GM23338 (cell line): ENCODE data around the gene CCDC6. TPM values are rescaled to one million over a fixed set of nuclear protein-coding genes. Genes with fewer than 3 reads are reported as not detected.

ENCODE experiments used
- ATAC-seq: fragments of 200-7000 bp; cut with Tn5 transposase; 3 replicates; pipeline ENCODE4 v1.9.1; 2020
- DNase-seq: peaks from one replicate; pipeline ENCODE4 v3.0.0-alpha.2; 2015; ENCODE audit warnings: low spot score
- H2AFZ ChIP-seq: fragments of 200-600 bp; sonication (generic); 2 replicates; pipeline ENCODE4 v1.8.0; 2016; ENCODE audit warnings: antibody characterized with exemption, mild to moderate bottlenecking, moderate library complexity
- H3F3A ChIP-seq: fragments of 200-600 bp; sonication (generic); replicated peaks from 2 replicates; pipeline ENCODE4 v1.8.0; 2017; ENCODE audit warnings: antibody characterized with exemption, mixed run types, low read depth
- H3K27ac ChIP-seq: fragments of 200-600 bp; sonication (generic); 2 replicates; pipeline ENCODE4 v1.6.1; 2016; ENCODE audit warnings: low read depth
- H3K27me3 ChIP-seq: fragments of 200-600 bp; sonication (generic); 2 replicates; pipeline ENCODE4 v1.8.0; 2016; ENCODE audit warnings: mild to moderate bottlenecking, mixed run types, moderate library complexity; ENCODE audit not compliant: insufficient read depth
- H3K36me3 ChIP-seq: fragments of 200-600 bp; sonication (generic); 2 replicates; pipeline ENCODE4 v1.8.0; 2016; ENCODE audit warnings: mild to moderate bottlenecking; ENCODE audit not compliant: insufficient read depth
- H3K4me1 ChIP-seq: fragments of 200-600 bp; sonication (generic); 2 replicates; pipeline ENCODE4 v1.8.0; 2016; ENCODE audit warnings: mild to moderate bottlenecking, moderate library complexity; ENCODE audit not compliant: insufficient read depth
- H3K4me2 ChIP-seq: fragments of 200-600 bp; sonication (generic); 2 replicates; pipeline ENCODE4 v1.7.1; 2017; ENCODE audit warnings: mixed run types
- H3K4me3 ChIP-seq: fragments of 200-600 bp; sonication (generic); 2 replicates; pipeline ENCODE4 v1.6.1; 2016; ENCODE audit warnings: mixed run types
- H3K79me2 ChIP-seq: fragments of 200-600 bp; sonication (generic); replicated peaks from 2 replicates; pipeline ENCODE4 v1.8.0; 2017; ENCODE audit warnings: mild to moderate bottlenecking; ENCODE audit not compliant: insufficient read depth
- H3K9me2 ChIP-seq: fragments of 200-600 bp; sonication (generic); 2 replicates; pipeline ENCODE4 v1.8.0; 2017; ENCODE audit not compliant: insufficient read depth
- H4K20me1 ChIP-seq: fragments of 200-600 bp; sonication (generic); replicated peaks from 2 replicates; pipeline ENCODE4 v1.8.0; 2017; ENCODE audit warnings: mild to moderate bottlenecking; ENCODE audit not compliant: insufficient read depth
- H3K27ac Mint-ChIP-seq: 2 replicates; pipeline ENCODE4 v1.8.0; 2020; ENCODE audit warnings: inconsistent platforms, mild to moderate bottlenecking, moderate library complexity, mixed read lengths
- H3K27me3 Mint-ChIP-seq: 3 replicates; pipeline ENCODE4 v1.8.0; 2022; ENCODE audit warnings: low read depth, mild to moderate bottlenecking, moderate library complexity, mixed read lengths, inconsistent platforms; ENCODE audit not compliant: insufficient read depth, poor library complexity
- H3K36me3 Mint-ChIP-seq: 3 replicates; pipeline ENCODE4 v1.8.0; 2021; ENCODE audit warnings: low read depth, mild to moderate bottlenecking, inconsistent platforms, moderate library complexity, mixed read lengths
- H3K4me1 Mint-ChIP-seq: 3 replicates; pipeline ENCODE4 v1.8.0; 2020; ENCODE audit warnings: mild to moderate bottlenecking, inconsistent platforms, mixed read lengths
- H3K4me3 Mint-ChIP-seq: 3 replicates; pipeline ENCODE4 v1.8.0; 2021; ENCODE audit warnings: moderate library complexity, mild to moderate bottlenecking, inconsistent platforms, mixed read lengths
- H3K9me3 Mint-ChIP-seq: 3 replicates; pipeline ENCODE4 v1.8.0; 2020; ENCODE audit warnings: moderate library complexity, mild to moderate bottlenecking, inconsistent platforms, mixed read lengths
- CREB1 ChIP-seq: fragments of 250-450 bp; sonication (Bioruptor Pico); IDR thresholded peaks from 2 replicates; pipeline ENCODE4 v1.5.0; 2020; ENCODE audit warnings: low read depth, mild to moderate bottlenecking, moderate library complexity
- EZH2 ChIP-seq: fragments of 200-600 bp; sonication (generic); IDR thresholded peaks from one replicate; pipeline ENCODE4 v1.8.0; 2017; ENCODE audit warnings: antibody characterized with exemption, mild to moderate bottlenecking, low read depth; ENCODE audit not compliant: unreplicated experiment
- EZH2phosphoT487 ChIP-seq: fragments of 200-600 bp; sonication (generic); IDR thresholded peaks from one replicate; pipeline ENCODE4 v1.8.1; 2018; ENCODE audit warnings: antibody characterized with exemption; ENCODE audit not compliant: unreplicated experiment
- NANOG ChIP-seq: IDR thresholded peaks from 2 replicates; pipeline ENCODE4 v1.6.1; 2016; ENCODE audit warnings: antibody characterized with exemption, borderline replicate concordance
- POLR2AphosphoS5 ChIP-seq: IDR thresholded peaks from 2 replicates; pipeline ENCODE4 v1.6.1; 2016; ENCODE audit warnings: antibody characterized with exemption, low read depth
- STAT1 ChIP-seq: IDR thresholded peaks from one replicate; pipeline ENCODE4 v1.6.1; 2016; ENCODE audit warnings: antibody characterized with exemption; ENCODE audit not compliant: unreplicated experiment
- ZNF114 ChIP-seq: fragments of 250-450 bp; sonication (Bioruptor Pico); IDR thresholded peaks from 2 replicates; pipeline ENCODE4 v1.5.0; 2020; ENCODE audit warnings: mild to moderate bottlenecking, moderate library complexity
- ZNF331 ChIP-seq: fragments of 250-450 bp; sonication (Bioruptor Pico); IDR thresholded peaks from 2 replicates; pipeline ENCODE4 v1.5.0; 2020; ENCODE audit warnings: low read depth, mild to moderate bottlenecking, moderate library complexity
- polyA plus RNA-seq: library from polyadenylated mRNA; unstranded; fragments of >200 nt; fragmentation: Nextera tagmentation; extraction: Ambion mirVana; gene quantifications from 2 replicates; pipeline ENCODE4 v1.2.1, GENCODE V29; 2016
- total RNA-seq: library from RNA; depleted of rRNA; stranded (reverse); fragments of >200 nt; shearing (Covaris generic); gene quantifications from 2 replicates; pipeline ENCODE4 v1.2.3, GENCODE V29; 2014
- TF ChIP-seq, protein P1 (sequence below): fragments of 250-450 bp; sonication (Bioruptor Pico); IDR thresholded peaks from 2 replicates; pipeline ENCODE4 v1.5.0; 2020; ENCODE audit warnings: mild to moderate bottlenecking, moderate library complexity
- TF ChIP-seq, protein P2 (sequence below), 2 experiments: fragments of 200-600 bp in 1 of 2; sonication (generic) in 1 of 2; conservative IDR thresholded peaks; 2 replicates each; pipeline versions ENCODE4 v1.5.1 to v1.6.1; 2016 to 2017; ENCODE audit warnings: antibody characterized with exemption in 2 of 2, low read depth in 2 of 2, mild to moderate bottlenecking in 2 of 2, moderate library complexity in 1 of 2
- TF ChIP-seq, protein P3 (sequence below): IDR thresholded peaks from 2 replicates; pipeline ENCODE4 v1.6.1; 2016; ENCODE audit warnings: antibody characterized with exemption
- TF ChIP-seq, protein P4 (sequence below): IDR thresholded peaks from one replicate; pipeline ENCODE4 v1.6.1; 2018; ENCODE audit warnings: antibody characterized with exemption; ENCODE audit not compliant: unreplicated experiment

The CCDC6 gene
- total and polyA plus RNA-seq, 2 experiments from 2014 or later, result 32.5 to 66.9 TPM

DNA sequence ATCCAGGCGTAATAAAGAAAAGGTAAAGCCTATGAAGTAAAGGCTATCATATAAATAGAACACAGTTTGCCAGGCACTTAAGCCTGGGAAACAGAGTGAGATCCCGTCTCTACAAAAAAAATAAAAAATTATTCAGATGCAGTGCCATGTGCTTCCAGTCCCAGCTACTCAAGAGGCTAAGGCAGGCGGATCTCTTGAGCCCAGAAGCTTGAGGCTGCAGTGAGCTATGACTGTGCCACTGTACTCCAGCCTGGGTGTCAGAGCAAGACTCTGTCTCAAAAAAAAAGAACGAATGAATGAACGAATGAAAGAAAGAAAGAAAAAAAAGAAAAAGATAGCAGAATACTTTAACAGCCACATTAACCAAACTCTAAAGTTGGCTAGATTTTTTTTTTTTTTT lies 85.9 kb downstream of the CCDC6 start:
- Mint-ChIP-seq H3K27ac (peak overlapping the region; percentile 89), H3K36me3 (peaks cover 27% of the 10 kb centered on the region)

More for the DNA sequence above, 85.9 kb downstream of the CCDC6 start:
- Histone ChIP-seq H4K20me1 (peaks cover 3% of the 10 kb centered on the region; the same call in 1 of the 2 replicates), H2AFZ (no peak overlapping the region), H3K79me2 (peaks cover 92% of the 10 kb centered on the region), H3K27me3 (no peaks in the 10 kb centered on the region), H3K4me3 (no peak overlapping the region), H3K36me3 (no peaks in the 10 kb centered on the region), H3F3A (no peaks in the 10 kb centered on the region), H3K27ac (no peak overlapping the region), H3K4me2 (no peak overlapping the region), H3K9me2 (no peaks in the 10 kb centered on the region), H3K4me1 (no peaks in the 10 kb centered on the region; the same call in 1 of the 2 replicates)
- Mint-ChIP-seq H3K4me1 (peaks cover 26% of the 10 kb centered on the region), H3K4me3 (no peak overlapping the region), H3K9me3 (no peaks in the 10 kb centered on the region; the same call in 2 of the 3 replicates), H3K27me3 (peaks cover 2% of the 10 kb centered on the region)
- ATAC-seq (peak; percentile 42; the same call in 1 of the 3 replicates), DNase-seq (no peak)
- TF ChIP-seq NANOG (no peak), STAT1 (no peak), EZH2 (no peak), ZNF331 (CRISPR knock-in tag) (no peak), EZH2phosphoT487 (no peak), ZNF114 (CRISPR knock-in tag) (no peak), POLR2AphosphoS5 (no peak), CREB1 (CRISPR knock-in tag) (no peak)
- TF ChIP-seq, protein P1, sequence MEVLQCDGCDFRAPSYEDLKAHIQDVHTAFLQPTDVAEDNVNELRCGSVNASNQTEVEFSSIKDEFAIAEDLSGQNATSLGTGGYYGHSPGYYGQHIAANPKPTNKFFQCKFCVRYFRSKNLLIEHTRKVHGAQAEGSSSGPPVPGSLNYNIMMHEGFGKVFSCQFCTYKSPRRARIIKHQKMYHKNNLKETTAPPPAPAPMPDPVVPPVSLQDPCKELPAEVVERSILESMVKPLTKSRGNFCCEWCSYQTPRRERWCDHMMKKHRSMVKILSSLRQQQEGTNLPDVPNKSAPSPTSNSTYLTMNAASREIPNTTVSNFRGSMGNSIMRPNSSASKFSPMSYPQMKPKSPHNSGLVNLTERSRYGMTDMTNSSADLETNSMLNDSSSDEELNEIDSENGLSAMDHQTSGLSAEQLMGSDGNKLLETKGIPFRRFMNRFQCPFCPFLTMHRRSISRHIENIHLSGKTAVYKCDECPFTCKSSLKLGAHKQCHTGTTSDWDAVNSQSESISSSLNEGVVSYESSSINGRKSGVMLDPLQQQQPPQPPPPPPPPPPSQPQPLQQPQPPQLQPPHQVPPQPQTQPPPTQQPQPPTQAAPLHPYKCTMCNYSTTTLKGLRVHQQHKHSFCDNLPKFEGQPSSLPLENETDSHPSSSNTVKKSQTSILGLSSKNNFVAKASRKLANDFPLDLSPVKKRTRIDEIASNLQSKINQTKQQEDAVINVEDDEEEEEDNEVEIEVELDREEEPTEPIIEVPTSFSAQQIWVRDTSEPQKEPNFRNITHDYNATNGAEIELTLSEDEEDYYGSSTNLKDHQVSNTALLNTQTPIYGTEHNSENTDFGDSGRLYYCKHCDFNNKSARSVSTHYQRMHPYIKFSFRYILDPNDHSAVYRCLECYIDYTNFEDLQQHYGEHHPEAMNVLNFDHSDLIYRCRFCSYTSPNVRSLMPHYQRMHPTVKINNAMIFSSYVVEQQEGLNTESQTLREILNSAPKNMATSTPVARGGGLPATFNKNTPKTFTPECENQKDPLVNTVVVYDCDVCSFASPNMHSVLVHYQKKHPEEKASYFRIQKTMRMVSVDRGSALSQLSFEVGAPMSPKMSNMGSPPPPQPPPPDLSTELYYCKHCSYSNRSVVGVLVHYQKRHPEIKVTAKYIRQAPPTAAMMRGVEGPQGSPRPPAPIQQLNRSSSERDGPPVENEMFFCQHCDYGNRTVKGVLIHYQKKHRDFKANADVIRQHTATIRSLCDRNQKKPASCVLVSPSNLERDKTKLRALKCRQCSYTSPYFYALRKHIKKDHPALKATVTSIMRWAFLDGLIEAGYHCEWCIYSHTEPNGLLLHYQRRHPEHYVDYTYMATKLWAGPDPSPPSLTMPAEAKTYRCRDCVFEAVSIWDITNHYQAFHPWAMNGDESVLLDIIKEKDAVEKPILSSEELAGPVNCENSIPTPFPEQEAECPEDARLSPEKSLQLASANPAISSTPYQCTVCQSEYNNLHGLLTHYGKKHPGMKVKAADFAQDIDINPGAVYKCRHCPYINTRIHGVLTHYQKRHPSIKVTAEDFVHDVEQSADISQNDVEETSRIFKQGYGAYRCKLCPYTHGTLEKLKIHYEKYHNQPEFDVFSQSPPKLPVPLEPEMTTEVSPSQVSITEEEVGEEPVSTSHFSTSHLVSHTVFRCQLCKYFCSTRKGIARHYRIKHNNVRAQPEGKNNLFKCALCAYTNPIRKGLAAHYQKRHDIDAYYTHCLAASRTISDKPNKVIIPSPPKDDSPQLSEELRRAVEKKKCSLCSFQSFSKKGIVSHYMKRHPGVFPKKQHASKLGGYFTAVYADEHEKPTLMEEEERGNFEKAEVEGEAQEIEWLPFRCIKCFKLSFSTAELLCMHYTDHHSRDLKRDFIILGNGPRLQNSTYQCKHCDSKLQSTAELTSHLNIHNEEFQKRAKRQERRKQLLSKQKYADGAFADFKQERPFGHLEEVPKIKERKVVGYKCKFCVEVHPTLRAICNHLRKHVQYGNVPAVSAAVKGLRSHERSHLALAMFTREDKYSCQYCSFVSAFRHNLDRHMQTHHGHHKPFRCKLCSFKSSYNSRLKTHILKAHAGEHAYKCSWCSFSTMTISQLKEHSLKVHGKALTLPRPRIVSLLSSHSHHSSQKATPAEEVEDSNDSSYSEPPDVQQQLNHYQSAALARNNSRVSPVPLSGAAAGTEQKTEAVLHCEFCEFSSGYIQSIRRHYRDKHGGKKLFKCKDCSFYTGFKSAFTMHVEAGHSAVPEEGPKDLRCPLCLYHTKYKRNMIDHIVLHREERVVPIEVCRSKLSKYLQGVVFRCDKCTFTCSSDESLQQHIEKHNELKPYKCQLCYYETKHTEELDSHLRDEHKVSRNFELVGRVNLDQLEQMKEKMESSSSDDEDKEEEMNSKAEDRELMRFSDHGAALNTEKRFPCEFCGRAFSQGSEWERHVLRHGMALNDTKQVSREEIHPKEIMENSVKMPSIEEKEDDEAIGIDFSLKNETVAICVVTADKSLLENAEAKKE (CRISPR knock-in tag), result no peak
- TF ChIP-seq, protein P2, sequence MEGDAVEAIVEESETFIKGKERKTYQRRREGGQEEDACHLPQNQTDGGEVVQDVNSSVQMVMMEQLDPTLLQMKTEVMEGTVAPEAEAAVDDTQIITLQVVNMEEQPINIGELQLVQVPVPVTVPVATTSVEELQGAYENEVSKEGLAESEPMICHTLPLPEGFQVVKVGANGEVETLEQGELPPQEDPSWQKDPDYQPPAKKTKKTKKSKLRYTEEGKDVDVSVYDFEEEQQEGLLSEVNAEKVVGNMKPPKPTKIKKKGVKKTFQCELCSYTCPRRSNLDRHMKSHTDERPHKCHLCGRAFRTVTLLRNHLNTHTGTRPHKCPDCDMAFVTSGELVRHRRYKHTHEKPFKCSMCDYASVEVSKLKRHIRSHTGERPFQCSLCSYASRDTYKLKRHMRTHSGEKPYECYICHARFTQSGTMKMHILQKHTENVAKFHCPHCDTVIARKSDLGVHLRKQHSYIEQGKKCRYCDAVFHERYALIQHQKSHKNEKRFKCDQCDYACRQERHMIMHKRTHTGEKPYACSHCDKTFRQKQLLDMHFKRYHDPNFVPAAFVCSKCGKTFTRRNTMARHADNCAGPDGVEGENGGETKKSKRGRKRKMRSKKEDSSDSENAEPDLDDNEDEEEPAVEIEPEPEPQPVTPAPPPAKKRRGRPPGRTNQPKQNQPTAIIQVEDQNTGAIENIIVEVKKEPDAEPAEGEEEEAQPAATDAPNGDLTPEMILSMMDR (conservative IDR thresholded peaks at IDR 0.05; ENCODE audit: low read depth in 2 of 2), result no peak
- TF ChIP-seq, protein P3, sequence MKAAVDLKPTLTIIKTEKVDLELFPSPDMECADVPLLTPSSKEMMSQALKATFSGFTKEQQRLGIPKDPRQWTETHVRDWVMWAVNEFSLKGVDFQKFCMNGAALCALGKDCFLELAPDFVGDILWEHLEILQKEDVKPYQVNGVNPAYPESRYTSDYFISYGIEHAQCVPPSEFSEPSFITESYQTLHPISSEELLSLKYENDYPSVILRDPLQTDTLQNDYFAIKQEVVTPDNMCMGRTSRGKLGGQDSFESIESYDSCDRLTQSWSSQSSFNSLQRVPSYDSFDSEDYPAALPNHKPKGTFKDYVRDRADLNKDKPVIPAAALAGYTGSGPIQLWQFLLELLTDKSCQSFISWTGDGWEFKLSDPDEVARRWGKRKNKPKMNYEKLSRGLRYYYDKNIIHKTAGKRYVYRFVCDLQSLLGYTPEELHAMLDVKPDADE, result no peak
- TF ChIP-seq, protein P4, sequence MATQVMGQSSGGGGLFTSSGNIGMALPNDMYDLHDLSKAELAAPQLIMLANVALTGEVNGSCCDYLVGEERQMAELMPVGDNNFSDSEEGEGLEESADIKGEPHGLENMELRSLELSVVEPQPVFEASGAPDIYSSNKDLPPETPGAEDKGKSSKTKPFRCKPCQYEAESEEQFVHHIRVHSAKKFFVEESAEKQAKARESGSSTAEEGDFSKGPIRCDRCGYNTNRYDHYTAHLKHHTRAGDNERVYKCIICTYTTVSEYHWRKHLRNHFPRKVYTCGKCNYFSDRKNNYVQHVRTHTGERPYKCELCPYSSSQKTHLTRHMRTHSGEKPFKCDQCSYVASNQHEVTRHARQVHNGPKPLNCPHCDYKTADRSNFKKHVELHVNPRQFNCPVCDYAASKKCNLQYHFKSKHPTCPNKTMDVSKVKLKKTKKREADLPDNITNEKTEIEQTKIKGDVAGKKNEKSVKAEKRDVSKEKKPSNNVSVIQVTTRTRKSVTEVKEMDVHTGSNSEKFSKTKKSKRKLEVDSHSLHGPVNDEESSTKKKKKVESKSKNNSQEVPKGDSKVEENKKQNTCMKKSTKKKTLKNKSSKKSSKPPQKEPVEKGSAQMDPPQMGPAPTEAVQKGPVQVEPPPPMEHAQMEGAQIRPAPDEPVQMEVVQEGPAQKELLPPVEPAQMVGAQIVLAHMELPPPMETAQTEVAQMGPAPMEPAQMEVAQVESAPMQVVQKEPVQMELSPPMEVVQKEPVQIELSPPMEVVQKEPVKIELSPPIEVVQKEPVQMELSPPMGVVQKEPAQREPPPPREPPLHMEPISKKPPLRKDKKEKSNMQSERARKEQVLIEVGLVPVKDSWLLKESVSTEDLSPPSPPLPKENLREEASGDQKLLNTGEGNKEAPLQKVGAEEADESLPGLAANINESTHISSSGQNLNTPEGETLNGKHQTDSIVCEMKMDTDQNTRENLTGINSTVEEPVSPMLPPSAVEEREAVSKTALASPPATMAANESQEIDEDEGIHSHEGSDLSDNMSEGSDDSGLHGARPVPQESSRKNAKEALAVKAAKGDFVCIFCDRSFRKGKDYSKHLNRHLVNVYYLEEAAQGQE, result no peak
